Measurements from ENCODE around the gene AIG1.

AIG1 gene

DNA sequence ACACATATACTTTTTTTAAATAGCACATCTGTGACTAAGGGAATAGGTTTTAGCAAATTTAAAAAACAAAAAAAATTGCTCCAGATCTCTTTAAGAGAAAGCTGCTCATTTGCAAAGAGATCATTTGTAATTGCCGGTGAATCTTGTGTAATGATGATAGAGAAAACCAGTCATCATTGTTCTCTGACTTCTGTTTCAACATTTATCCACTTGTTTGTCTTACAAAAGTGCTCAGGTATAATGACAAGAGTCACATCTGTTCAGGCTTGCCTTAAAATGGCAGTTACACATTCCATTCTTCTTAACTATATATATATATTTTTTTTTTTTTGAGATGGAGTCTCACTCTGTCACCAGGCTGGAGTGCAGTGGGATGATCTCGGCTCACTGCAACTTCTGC is 165.2 kb downstream of the AIG1 start:
- no peaks in the 10 kb centered on the region for H4K20me1 ChIP-seq (ENCODE audit: insufficient read depth, low read length)
- no peaks in the 10 kb centered on the region for H3K4me1 ChIP-seq (ENCODE audit: insufficient read depth, low read length, severe bottlenecking)
- no peak overlapping the region for H3K9ac ChIP-seq (ENCODE audit: low read length)
- H3K27ac ChIP-seq (ENCODE audit: low read depth, low read length, poor library complexity, severe bottlenecking) = no peak overlapping the region
- H3K9me3 ChIP-seq (ENCODE audit: low read length) = no peaks in the 10 kb centered on the region
- no peak overlapping the region for H3K4me3 ChIP-seq (ENCODE audit: low read depth, low read length, poor library complexity, severe bottlenecking)
- H3K4me2 ChIP-seq (ENCODE audit: low read length) = no peak overlapping the region
- no peak overlapping the region for H2AFZ ChIP-seq (ENCODE audit: low read length)
- TF ChIP-seq, protein P1, sequence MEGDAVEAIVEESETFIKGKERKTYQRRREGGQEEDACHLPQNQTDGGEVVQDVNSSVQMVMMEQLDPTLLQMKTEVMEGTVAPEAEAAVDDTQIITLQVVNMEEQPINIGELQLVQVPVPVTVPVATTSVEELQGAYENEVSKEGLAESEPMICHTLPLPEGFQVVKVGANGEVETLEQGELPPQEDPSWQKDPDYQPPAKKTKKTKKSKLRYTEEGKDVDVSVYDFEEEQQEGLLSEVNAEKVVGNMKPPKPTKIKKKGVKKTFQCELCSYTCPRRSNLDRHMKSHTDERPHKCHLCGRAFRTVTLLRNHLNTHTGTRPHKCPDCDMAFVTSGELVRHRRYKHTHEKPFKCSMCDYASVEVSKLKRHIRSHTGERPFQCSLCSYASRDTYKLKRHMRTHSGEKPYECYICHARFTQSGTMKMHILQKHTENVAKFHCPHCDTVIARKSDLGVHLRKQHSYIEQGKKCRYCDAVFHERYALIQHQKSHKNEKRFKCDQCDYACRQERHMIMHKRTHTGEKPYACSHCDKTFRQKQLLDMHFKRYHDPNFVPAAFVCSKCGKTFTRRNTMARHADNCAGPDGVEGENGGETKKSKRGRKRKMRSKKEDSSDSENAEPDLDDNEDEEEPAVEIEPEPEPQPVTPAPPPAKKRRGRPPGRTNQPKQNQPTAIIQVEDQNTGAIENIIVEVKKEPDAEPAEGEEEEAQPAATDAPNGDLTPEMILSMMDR (IDR thresholded peaks at IDR 0.05; ENCODE audit: low read length) = no peak
- TF ChIP-seq EZH2 (IDR thresholded peaks at IDR 0.05; ENCODE audit: borderline replicate concordance, low read length) = no peak
- H3K27me3 ChIP-seq (ENCODE audit: insufficient read depth, low read length) = no peaks in the 10 kb centered on the region
- H3K9me2 ChIP-seq (ENCODE audit: low read depth, low read length) = no peaks in the 10 kb centered on the region
- no peaks in the 10 kb centered on the region for H3K36me3 ChIP-seq (ENCODE audit: insufficient read depth, low read length)
- no peaks in the 10 kb centered on the region for H3F3A ChIP-seq (ENCODE audit: insufficient read depth, low read length)
- no peaks in the 10 kb centered on the region for H3K79me2 ChIP-seq (ENCODE audit: insufficient read depth, low read length)

DNA sequence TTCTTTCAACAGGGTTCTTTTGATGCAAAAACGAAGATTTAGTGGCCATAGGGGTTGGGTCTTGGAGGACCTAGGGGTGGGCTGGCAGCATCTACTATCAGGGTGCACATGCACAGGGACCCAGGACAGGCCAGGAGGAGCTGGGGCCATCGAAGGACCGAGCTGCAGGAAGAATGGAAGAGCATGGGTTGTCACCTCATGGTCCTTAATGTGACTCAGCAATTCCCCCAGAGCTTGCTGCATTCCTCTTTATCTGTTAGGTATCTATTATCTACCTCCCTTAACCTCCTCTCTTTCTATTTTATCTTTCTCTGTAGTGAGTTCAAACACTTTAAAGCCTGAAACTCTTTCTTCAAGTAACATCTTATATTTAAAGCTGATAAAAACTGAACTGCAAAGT is 167.0 kb downstream of the AIG1 start:
- Histone ChIP-seq H3K27ac (ENCODE audit: low read depth, low read length, poor library complexity, severe bottlenecking) (no peak overlapping the region), H3K9ac (ENCODE audit: low read length) (no peak overlapping the region), H3F3A (ENCODE audit: insufficient read depth, low read length) (no peaks in the 10 kb centered on the region), H3K9me3 (ENCODE audit: low read length) (no peaks in the 10 kb centered on the region), H3K9me2 (ENCODE audit: low read depth, low read length) (no peaks in the 10 kb centered on the region), H3K79me2 (ENCODE audit: insufficient read depth, low read length) (no peaks in the 10 kb centered on the region), H3K27me3 (ENCODE audit: insufficient read depth, low read length) (no peaks in the 10 kb centered on the region), H3K36me3 (ENCODE audit: insufficient read depth, low read length) (no peaks in the 10 kb centered on the region), H3K4me1 (ENCODE audit: insufficient read depth, low read length, severe bottlenecking) (no peaks in the 10 kb centered on the region), H3K4me2 (ENCODE audit: low read length) (no peak overlapping the region), H2AFZ (ENCODE audit: low read length) (no peak overlapping the region), H4K20me1 (ENCODE audit: insufficient read depth, low read length) (no peaks in the 10 kb centered on the region), H3K4me3 (ENCODE audit: low read depth, low read length, poor library complexity, severe bottlenecking) (no peak overlapping the region)
- TF ChIP-seq, protein P1 (IDR thresholded peaks at IDR 0.05; ENCODE audit: low read length) = no peak
- no peak for TF ChIP-seq EZH2 (IDR thresholded peaks at IDR 0.05; ENCODE audit: borderline replicate concordance, low read length)

DNA sequence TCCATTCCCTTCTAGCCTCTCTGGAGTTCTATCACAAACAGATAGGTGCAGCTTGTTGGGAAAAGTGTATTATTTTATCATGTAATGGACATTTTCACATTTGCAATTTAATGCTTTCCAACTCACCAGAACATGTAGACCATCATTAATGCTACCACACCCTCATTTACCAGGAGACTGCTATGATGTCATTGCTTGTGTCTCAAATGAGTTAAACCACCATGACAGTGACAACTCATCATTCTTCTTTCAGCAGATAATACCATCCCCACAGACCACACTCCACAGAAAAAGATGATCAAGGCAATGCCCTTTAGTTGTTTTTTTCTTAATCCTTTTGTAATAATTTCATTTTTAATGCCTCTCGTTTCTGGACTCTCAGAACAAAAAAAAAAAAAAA is 168.7 kb downstream of the AIG1 start:
- Histone ChIP-seq H3F3A (ENCODE audit: insufficient read depth, low read length) (no peaks in the 10 kb centered on the region), H4K20me1 (ENCODE audit: insufficient read depth, low read length) (no peaks in the 10 kb centered on the region), H3K9ac (ENCODE audit: low read length) (no peak overlapping the region), H3K4me3 (ENCODE audit: low read depth, low read length, poor library complexity, severe bottlenecking) (no peak overlapping the region), H3K27me3 (ENCODE audit: insufficient read depth, low read length) (no peaks in the 10 kb centered on the region), H3K9me2 (ENCODE audit: low read depth, low read length) (no peaks in the 10 kb centered on the region), H3K4me2 (ENCODE audit: low read length) (no peak overlapping the region), H2AFZ (ENCODE audit: low read length) (no peak overlapping the region), H3K27ac (ENCODE audit: low read depth, low read length, poor library complexity, severe bottlenecking) (no peak overlapping the region), H3K9me3 (ENCODE audit: low read length) (no peaks in the 10 kb centered on the region), H3K36me3 (ENCODE audit: insufficient read depth, low read length) (no peaks in the 10 kb centered on the region), H3K79me2 (ENCODE audit: insufficient read depth, low read length) (no peaks in the 10 kb centered on the region), H3K4me1 (ENCODE audit: insufficient read depth, low read length, severe bottlenecking) (no peaks in the 10 kb centered on the region)
- no peak for TF ChIP-seq EZH2 (IDR thresholded peaks at IDR 0.05; ENCODE audit: borderline replicate concordance, low read length)
- TF ChIP-seq, protein P1 (IDR thresholded peaks at IDR 0.05; ENCODE audit: low read length) = no peak

Data from OCI-LY1 (cell line).